ENCODE measurements around the gene OLFM4.

OLFM4 gene

GRCh38 chr13:53068585-53069520 is 40.2 kb downstream of the OLFM4 start:
- peak in 1 of 2 experiments; percentile 3 for DNase-seq

- no peak for DNase-seq
Observed at GRCh38 chr13:53069800-53070199, 41.2 kb downstream of the OLFM4 start.

- no peak for DNase-seq
Observed at GRCh38 chr13:53073711-53074110, 45.1 kb downstream of the OLFM4 start.

GRCh38 chr13:53074114-53074513 is 45.5 kb downstream of the OLFM4 start:
- no peak for DNase-seq

GRCh38 chr13:53075356-53076041 is 46.9 kb downstream of the OLFM4 start:
- DNase-seq: no peak

GRCh38 chr13:53079691-53080090 is 51.1 kb downstream of the OLFM4 start:
- DNase-seq: no peak

GRCh38 chr13:53088871-53089270 is 60.3 kb downstream of the OLFM4 start:
- DNase-seq: no peak

- DNase-seq: no peak
Observed at GRCh38 chr13:53089951-53090350, 61.3 kb downstream of the OLFM4 start.

GRCh38 chr13:53090461-53090860 is 61.8 kb downstream of the OLFM4 start:
- no peak for DNase-seq

GRCh38 chr13:53092931-53093330 is 64.3 kb downstream of the OLFM4 start:
- no peak for DNase-seq

- DNase-seq: no peak
Observed at GRCh38 chr13:53098455-53098854, 69.8 kb downstream of the OLFM4 start.

- DNase-seq: no peak
Observed at GRCh38 chr13:53100394-53101063, 71.9 kb downstream of the OLFM4 start.
